HCT116 (cell line): ENCODE results near the gene LEO1. TPM values are rescaled to one million over a fixed set of nuclear protein-coding genes. Genes with fewer than 3 reads are reported as not detected.

ENCODE experiments used
- ATAC-seq: fragments of 200-7000 bp; cut with Tn5 transposase; 2 replicates; pipeline ENCODE4 v1.9.1; 2020; ENCODE audit warnings: mild to moderate bottlenecking, moderate library complexity
- BruUV-seq: library from RNA; stranded (reverse); fragments of 400-500 nt; replicated peaks from 2 replicates; lab custom pipeline; 2021; lab: Mats Ljungman, UMichigan
- CTCF ChIA-PET: fragments of 300-600 bp; sonication (Branson Sonifier 250); formaldehyde crosslinking; loops from one replicate; lab custom pipeline; 2021; ENCODE audit warnings: antibody characterized with exemption; lab: Charles Lee
- POLR2A ChIA-PET: fragments of 300-600, 350-600 bp; sonication (Branson Sonifier 250); formaldehyde crosslinking; loops from one replicate; lab custom pipeline; 2021; ENCODE audit warnings: antibody characterized with exemption; lab: Charles Lee
- RAD21 ChIA-PET, 2 experiments: fragments of 300-600 bp; sonication (Branson Sonifier 250); formaldehyde crosslinking; loops; one replicate each; lab custom pipeline; 2023; ENCODE audit warnings: low total read pairs in 2 of 2; ENCODE audit not compliant: uncharacterized antibody in 2 of 2, unreplicated experiment in 2 of 2, low non-redundant PET in 1 of 2; lab: Charles Lee
- DNase-seq: peaks from one replicate; pipeline ENCODE4 v3.0.0-alpha.2; 2010; ENCODE audit warnings: low read depth, low spot score
- H2AFZ ChIP-seq: fragments of 200-600 bp; shearing (Covaris generic), sonication (generic); 2 replicates; pipeline ENCODE4 v1.6.1; 2017; ENCODE audit warnings: low read depth, mixed run types, mixed read lengths, antibody characterized with exemption, low read length; ENCODE audit not compliant: poor library complexity, severe bottlenecking
- H3K27ac ChIP-seq: 2 replicates; pipeline ENCODE4 v1.5.1; 2012; ENCODE audit warnings: low read depth, low read length
- H3K27me3 ChIP-seq: fragments of 200-600 bp; sonication (generic); 2 replicates; pipeline ENCODE4 v1.6.1; 2016; ENCODE audit warnings: mixed run types, low read length, mixed read lengths; ENCODE audit not compliant: insufficient read depth
- H3K36me3 ChIP-seq, 2 experiments: fragments of 200-500 bp in 1 of 2; fragments of 200-600 bp in 1 of 2; sonication (Bioruptor generic) in 1 of 2; sonication (generic) in 1 of 2; 2 replicates each; pipeline versions ENCODE4 v1.5.1 to v1.6.1; 2014 to 2016; ENCODE audit warnings: low read length in 2 of 2, inconsistent platforms in 1 of 2, mixed read lengths in 1 of 2, mixed run types in 1 of 2; ENCODE audit not compliant: insufficient read depth in 2 of 2, control insufficient read depth in 1 of 2
- H3K4me1 ChIP-seq, 2 experiments: fragments of 200-600 bp in 1 of 2; sonication (generic) in 1 of 2; 2 replicates each; pipeline versions ENCODE4 v1.5.1 to v1.6.1; 2012 to 2017; ENCODE audit warnings: low read length in 2 of 2, inconsistent platforms in 1 of 2, mild to moderate bottlenecking in 1 of 2, mixed read lengths in 1 of 2, mixed run types in 1 of 2, moderate library complexity in 1 of 2; ENCODE audit not compliant: insufficient read depth in 2 of 2, control insufficient read depth in 1 of 2
- H3K4me2 ChIP-seq: fragments of 200-600 bp; sonication (generic); 2 replicates; pipeline ENCODE4 v1.6.1; 2017; ENCODE audit warnings: mixed run types, low read length, mixed read lengths
- H3K4me3 ChIP-seq, 2 experiments: fragments of 200-600 bp in 1 of 2; sonication (generic) in 1 of 2; replicated peaks in 1 of 2; 2 replicates each; pipeline ENCODE4 v1.5.1; 2011 to 2016; ENCODE audit warnings: low read length in 2 of 2, control low read depth in 1 of 2, low read depth in 1 of 2, mild to moderate bottlenecking in 1 of 2, mixed read lengths in 1 of 2, mixed run types in 1 of 2
- H3K79me2 ChIP-seq: fragments of 200-600 bp; sonication (generic); 2 replicates; pipeline ENCODE4 v1.6.1; 2017; ENCODE audit warnings: mild to moderate bottlenecking, mixed run types, low read length, moderate library complexity, mixed read lengths; ENCODE audit not compliant: insufficient read depth
- H3K9ac ChIP-seq: fragments of 200-600 bp; sonication (generic); 2 replicates; pipeline ENCODE4 v1.6.1; 2016; ENCODE audit warnings: low read length, mixed read lengths
- H3K9me2 ChIP-seq: fragments of 200-600 bp; sonication (generic), shearing (Covaris generic); 2 replicates; pipeline ENCODE4 v1.6.1; 2017; ENCODE audit warnings: mixed run types, mild to moderate bottlenecking, moderate library complexity; ENCODE audit not compliant: insufficient read depth
- H3K9me3 ChIP-seq, 2 experiments: fragments of 200-500 bp in 1 of 2; fragments of 200-600 bp in 1 of 2; sonication (Bioruptor generic) in 1 of 2; sonication (generic) in 1 of 2; 2 replicates each; pipeline ENCODE4 v1.6.1; 2014 to 2017; ENCODE audit warnings: low read length in 2 of 2, mixed read lengths in 2 of 2, inconsistent platforms in 1 of 2, low read depth in 1 of 2, mild to moderate bottlenecking in 1 of 2, mixed run types in 1 of 2, moderate library complexity in 1 of 2; ENCODE audit not compliant: control insufficient read depth in 1 of 2, insufficient read depth in 1 of 2
- H4K20me1 ChIP-seq: fragments of 200-600 bp; sonication (generic), shearing (Covaris generic); 2 replicates; pipeline ENCODE4 v1.6.1; 2017; ENCODE audit warnings: mixed run types, mild to moderate bottlenecking, moderate library complexity; ENCODE audit not compliant: insufficient read depth
- CBX3 ChIP-seq: IDR thresholded peaks from 2 replicates; pipeline ENCODE4 v1.6.1; 2012; ENCODE audit warnings: low read depth
- CEBPB ChIP-seq: IDR thresholded peaks from 2 replicates; pipeline ENCODE4 v1.6.1; 2012; ENCODE audit warnings: low read depth
- CTCF ChIP-seq, 3 experiments: fragments of 200-600 bp in 1 of 3; sonication (generic) in 1 of 3; IDR thresholded peaks in 2 of 3; conservative IDR thresholded peaks in 1 of 3; 2 replicates each; pipeline ENCODE4 v1.5.1; 2012 to 2017; ENCODE audit warnings: low read depth in 2 of 3, low read length in 2 of 3, antibody characterized with exemption in 1 of 3, borderline replicate concordance in 1 of 3, control low read depth in 1 of 3, mild to moderate bottlenecking in 1 of 3, mixed read lengths in 1 of 3, mixed run types in 1 of 3, moderate library complexity in 1 of 3; ENCODE audit not compliant: insufficient read depth in 1 of 3
- EGR1 ChIP-seq: IDR thresholded peaks from 2 replicates; pipeline ENCODE4 v1.6.1; 2012; ENCODE audit warnings: low read depth
- ELF1 ChIP-seq: IDR thresholded peaks from 2 replicates; pipeline ENCODE4 v1.6.1; 2012; ENCODE audit warnings: low read depth, borderline replicate concordance
- EZH2 ChIP-seq: fragments of 200-600 bp; sonication (generic); IDR thresholded peaks from 2 replicates; pipeline ENCODE4 v1.6.1; 2017; ENCODE audit warnings: antibody characterized with exemption, mixed run types
- EZH2phosphoT487 ChIP-seq: fragments of 200-600 bp; IDR thresholded peaks from 2 replicates; pipeline ENCODE4 v1.6.1; 2018; ENCODE audit warnings: antibody characterized with exemption, borderline replicate concordance
- FOSL1 ChIP-seq: IDR thresholded peaks from 2 replicates; pipeline ENCODE4 v1.6.1; 2012; ENCODE audit warnings: low read depth
- JUND ChIP-seq: IDR thresholded peaks from 2 replicates; pipeline ENCODE4 v1.6.1; 2012
- RAD21 ChIP-seq: IDR thresholded peaks from 2 replicates; pipeline ENCODE4 v1.6.1; 2012; ENCODE audit warnings: low read depth, mild to moderate bottlenecking
- REST ChIP-seq: IDR thresholded peaks from 2 replicates; pipeline ENCODE4 v1.6.1; 2012; ENCODE audit warnings: low read depth
- SRF ChIP-seq: IDR thresholded peaks from 2 replicates; pipeline ENCODE4 v1.6.1; 2012; ENCODE audit warnings: low read depth
- YY1 ChIP-seq: IDR thresholded peaks from 2 replicates; pipeline ENCODE4 v1.6.1; 2011; ENCODE audit warnings: low read length, low read depth, moderate library complexity, mild to moderate bottlenecking; ENCODE audit not compliant: insufficient replicate concordance; ENCODE audit errors: extremely low read depth
- ZFX ChIP-seq: fragments of 450-650 bp; IDR thresholded peaks from 2 replicates; pipeline ENCODE4 v1.6.1; 2017
- ZNF274 ChIP-seq: fragments of 200-500 bp; sonication (Bioruptor generic); IDR thresholded peaks from 2 replicates; pipeline ENCODE4 v1.6.1; 2014; ENCODE audit warnings: mild to moderate bottlenecking, low read depth, low read length, inconsistent platforms
- intact Hi-C: fragments of 100-400 bp; cut with micrococcal nuclease; formaldehyde crosslinking; loops from 2 replicates; pipeline ENCODE4 v1.10.0; 2022
- total RNA-seq: library from RNA; stranded (reverse); gene quantifications from one replicate; pipeline ENCODE4 v1.2.1, GENCODE V29; 2021; ENCODE audit not compliant: unreplicated experiment
- TF ChIP-seq, protein P1 (sequence below): IDR thresholded peaks from 2 replicates; pipeline ENCODE4 v1.6.1; 2011; ENCODE audit warnings: mild to moderate bottlenecking, low read length, moderate library complexity; ENCODE audit not compliant: insufficient replicate concordance; ENCODE audit errors: extremely low read depth
- TF ChIP-seq, protein P2 (sequence below): IDR thresholded peaks from 2 replicates; pipeline ENCODE4 v1.6.1; 2012

The LEO1 gene
- total RNA-seq, 1 experiment from 2014 or later: 27.8 TPM

DNA sequence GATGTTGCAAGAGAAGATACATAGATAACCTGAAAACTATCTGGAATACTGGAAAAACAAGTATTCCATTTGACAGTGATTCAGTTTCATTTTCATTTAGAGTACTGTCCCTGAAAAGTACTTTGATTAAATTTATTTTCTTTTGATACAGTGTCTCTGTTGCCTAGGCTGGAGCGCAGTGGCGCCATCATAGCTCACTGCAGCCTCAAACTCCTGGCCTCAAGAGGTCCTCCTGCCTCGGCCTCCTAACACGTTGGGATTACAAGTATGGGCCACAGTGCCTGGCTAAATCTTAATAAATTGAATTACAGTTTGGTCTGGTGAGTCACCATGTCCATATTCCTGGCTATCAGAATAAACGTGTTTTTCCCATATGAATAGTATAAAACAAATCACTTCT, 1.6 kb upstream of the LEO1 start:
- H3K27me3 ChIP-seq: no peaks in the 10 kb centered on the region
- RAD21 ChIA-PET: no interaction called here
- CTCF ChIA-PET: no interaction called here
- TSS peak; percentile 58 for BruUV-seq
- no peak overlapping the region for H3K27ac ChIP-seq
- no peak overlapping the region for H3K4me2 ChIP-seq
- no peak for DNase-seq
- POLR2A ChIA-PET: no interaction called here
- peaks cover 32% of the 10 kb centered on the region for H3K79me2 ChIP-seq
- no peaks in the 10 kb centered on the region for H3K9me2 ChIP-seq
- H3K4me3 ChIP-seq: no peak overlapping the region
- no peaks in the 10 kb centered on the region for H3K36me3 ChIP-seq
- ATAC-seq: no peak
- no peaks in the 10 kb centered on the region for H3K9me3 ChIP-seq
- intact Hi-C loops: no loop called here
- TF ChIP-seq EZH2phosphoT487 (no peak), FOSL1 (no peak), ZNF274 (no peak), EZH2 (no peak), ELF1 (no peak), ZFX (no peak), SRF (no peak), CBX3 (no peak), CEBPB (no peak), CTCF (IDR thresholded peaks at IDR 0.05 in 2 of 3, conservative IDR thresholded peaks at IDR 0.05 in 1 of 3; ENCODE audit: borderline replicate concordance in 1 of 3, insufficient read depth in 1 of 3, low read depth in 2 of 3, low read length in 2 of 3) (no peak), REST (no peak), EGR1 (no peak), YY1 (no peak), JUND (no peak), RAD21 (no peak)
- TF ChIP-seq, protein P1, sequence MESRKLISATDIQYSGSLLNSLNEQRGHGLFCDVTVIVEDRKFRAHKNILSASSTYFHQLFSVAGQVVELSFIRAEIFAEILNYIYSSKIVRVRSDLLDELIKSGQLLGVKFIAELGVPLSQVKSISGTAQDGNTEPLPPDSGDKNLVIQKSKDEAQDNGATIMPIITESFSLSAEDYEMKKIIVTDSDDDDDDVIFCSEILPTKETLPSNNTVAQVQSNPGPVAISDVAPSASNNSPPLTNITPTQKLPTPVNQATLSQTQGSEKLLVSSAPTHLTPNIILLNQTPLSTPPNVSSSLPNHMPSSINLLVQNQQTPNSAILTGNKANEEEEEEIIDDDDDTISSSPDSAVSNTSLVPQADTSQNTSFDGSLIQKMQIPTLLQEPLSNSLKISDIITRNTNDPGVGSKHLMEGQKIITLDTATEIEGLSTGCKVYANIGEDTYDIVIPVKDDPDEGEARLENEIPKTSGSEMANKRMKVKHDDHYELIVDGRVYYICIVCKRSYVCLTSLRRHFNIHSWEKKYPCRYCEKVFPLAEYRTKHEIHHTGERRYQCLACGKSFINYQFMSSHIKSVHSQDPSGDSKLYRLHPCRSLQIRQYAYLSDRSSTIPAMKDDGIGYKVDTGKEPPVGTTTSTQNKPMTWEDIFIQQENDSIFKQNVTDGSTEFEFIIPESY: no peak
- TF ChIP-seq, protein P2, sequence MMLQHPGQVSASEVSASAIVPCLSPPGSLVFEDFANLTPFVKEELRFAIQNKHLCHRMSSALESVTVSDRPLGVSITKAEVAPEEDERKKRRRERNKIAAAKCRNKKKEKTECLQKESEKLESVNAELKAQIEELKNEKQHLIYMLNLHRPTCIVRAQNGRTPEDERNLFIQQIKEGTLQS: no peak
- TF ChIP-seq, all 23 proteins: peak for 0
- peaks cover 9 to 10% of the 10 kb centered on the region in 2 experiments; a peak in 3 of 4 replicates for H3K4me1 ChIP-seq
- no peak overlapping the region for H3K9ac ChIP-seq
- no peaks in the 10 kb centered on the region for H4K20me1 ChIP-seq
- H2AFZ ChIP-seq: no peak overlapping the region
